Mammary epithelial cell (primary cell): ENCODE data around the gene ERGIC1.

Experiments
- EZH2 ChIP-seq: IDR thresholded peaks from 2 replicates; pipeline ENCODE4 v1.6.1; 2012; ENCODE audit warnings: low read length, inconsistent platforms, borderline replicate concordance
- TF ChIP-seq, protein P1 (sequence below), 2 donors: IDR thresholded peaks in 1 of 2; conservative IDR thresholded peaks in 1 of 2; 2 replicates each; pipeline ENCODE4 v1.5.1; 2011 to 2012; ENCODE audit warnings: inconsistent platforms in 2 of 2, low read length in 2 of 2, mild to moderate bottlenecking in 2 of 2, control low read depth in 1 of 2, low read depth in 1 of 2; ENCODE audit not compliant: insufficient read depth in 1 of 2; ENCODE audit errors: extremely low read depth in 1 of 2

DNA sequence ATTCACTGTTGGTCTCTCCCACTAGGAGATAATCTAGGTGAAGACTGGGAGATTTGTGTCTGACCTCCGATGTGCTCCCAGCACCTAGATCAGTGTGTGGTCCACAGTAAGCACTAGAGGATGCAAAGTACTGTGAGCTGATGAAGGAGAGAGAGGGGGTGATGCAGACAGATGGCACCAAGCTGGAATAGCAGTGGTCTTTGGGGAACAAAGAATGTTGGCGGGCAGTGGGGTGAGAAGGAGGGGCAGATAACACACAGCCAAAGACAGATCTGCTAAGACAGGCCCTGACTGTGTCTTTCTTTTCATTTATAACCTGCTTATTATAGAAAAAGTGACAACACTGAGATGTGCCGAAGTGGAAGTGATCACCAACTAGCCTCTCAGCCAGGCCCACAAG, 37.5 kb downstream of the ERGIC1 start:
- TF ChIP-seq, protein P1, sequence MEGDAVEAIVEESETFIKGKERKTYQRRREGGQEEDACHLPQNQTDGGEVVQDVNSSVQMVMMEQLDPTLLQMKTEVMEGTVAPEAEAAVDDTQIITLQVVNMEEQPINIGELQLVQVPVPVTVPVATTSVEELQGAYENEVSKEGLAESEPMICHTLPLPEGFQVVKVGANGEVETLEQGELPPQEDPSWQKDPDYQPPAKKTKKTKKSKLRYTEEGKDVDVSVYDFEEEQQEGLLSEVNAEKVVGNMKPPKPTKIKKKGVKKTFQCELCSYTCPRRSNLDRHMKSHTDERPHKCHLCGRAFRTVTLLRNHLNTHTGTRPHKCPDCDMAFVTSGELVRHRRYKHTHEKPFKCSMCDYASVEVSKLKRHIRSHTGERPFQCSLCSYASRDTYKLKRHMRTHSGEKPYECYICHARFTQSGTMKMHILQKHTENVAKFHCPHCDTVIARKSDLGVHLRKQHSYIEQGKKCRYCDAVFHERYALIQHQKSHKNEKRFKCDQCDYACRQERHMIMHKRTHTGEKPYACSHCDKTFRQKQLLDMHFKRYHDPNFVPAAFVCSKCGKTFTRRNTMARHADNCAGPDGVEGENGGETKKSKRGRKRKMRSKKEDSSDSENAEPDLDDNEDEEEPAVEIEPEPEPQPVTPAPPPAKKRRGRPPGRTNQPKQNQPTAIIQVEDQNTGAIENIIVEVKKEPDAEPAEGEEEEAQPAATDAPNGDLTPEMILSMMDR (conservative IDR thresholded peaks at IDR 0.05 in 1 of 2, IDR thresholded peaks at IDR 0.05 in 1 of 2; ENCODE audit: extremely low read depth in 1 of 2, insufficient read depth in 1 of 2, low read depth in 1 of 2, low read length in 2 of 2) = no peak
- no peak for TF ChIP-seq EZH2
